K562 (cell line): ENCODE results near the gene GMEB1. TPM values are rescaled to one million over a fixed set of nuclear protein-coding genes. Genes with fewer than 3 reads are reported as not detected.

Source experiments
- COPS2 ChIP-seq: fragments of 450-650 bp; conservative IDR thresholded peaks from 2 replicates; pipeline ENCODE4 v1.6.1; 2016; ENCODE audit warnings: mild to moderate bottlenecking, moderate library complexity
- CTBP1 ChIP-seq: fragments of 450-650 bp; IDR thresholded peaks from 2 replicates; pipeline ENCODE4 v1.6.1; 2016; ENCODE audit warnings: borderline replicate concordance
- ELF4 ChIP-seq: fragments of 450-650 bp; formaldehyde crosslinking; IDR thresholded peaks from 2 replicates; pipeline ENCODE4 v1.4.0; 2022; ENCODE audit warnings: missing genetic modification characterization
- HMG20B ChIP-seq: fragments of 250-450 bp; sonication (Bioruptor Pico); IDR thresholded peaks from 2 replicates; pipeline ENCODE4 v1.5.0; 2021; ENCODE audit warnings: mild to moderate bottlenecking
- JUNB ChIP-seq: fragments of 450-650 bp; formaldehyde crosslinking; conservative IDR thresholded peaks from 2 replicates; pipeline ENCODE4 v1.4.0; 2020; ENCODE audit warnings: mild to moderate bottlenecking
- JUND ChIP-seq, 2 experiments: IDR thresholded peaks; 2 replicates in 1 of 2; 3 replicates in 1 of 2; pipeline ENCODE4 v1.6.1; 2011; ENCODE audit warnings: borderline replicate concordance in 2 of 2, low read depth in 2 of 2, low read length in 2 of 2, improper control_type of control experiment in 1 of 2, missing biosample characterization in 1 of 2, missing genetic modification characterization in 1 of 2, missing genetic modification reagents in 1 of 2
- MECOM ChIP-seq: fragments of 250-450 bp; sonication (Bioruptor Pico); IDR thresholded peaks from 2 replicates; pipeline ENCODE4 v1.8.0; 2022; ENCODE audit warnings: inconsistent platforms
- MYC ChIP-seq, 2 experiments: fragments of 250-450 bp in 1 of 2; sonication (Bioruptor Pico) in 1 of 2; IDR thresholded peaks; 2 replicates each; pipeline versions ENCODE4 v1.5.1 to v1.6.1; 2012 to 2021; ENCODE audit warnings: low read depth in 2 of 2, borderline replicate concordance in 1 of 2, improper control_type of control experiment in 1 of 2, low read length in 1 of 2, mild to moderate bottlenecking in 1 of 2, moderate library complexity in 1 of 2
- NR1H2 ChIP-seq: sonication (generic); formaldehyde crosslinking; IDR thresholded peaks from 2 replicates; pipeline ENCODE4 v1.4.0; 2020; ENCODE audit warnings: mild to moderate bottlenecking, missing genetic modification reagents
- PHF8 ChIP-seq: fragments of 200-600 bp; sonication (generic); IDR thresholded peaks from 2 replicates; pipeline ENCODE4 v1.6.1; 2012; ENCODE audit warnings: mixed run types, mild to moderate bottlenecking, inconsistent platforms, low read length, moderate library complexity, borderline replicate concordance
- POLR2G ChIP-seq: fragments of 200-400 bp; formaldehyde crosslinking; IDR thresholded peaks from 2 replicates; pipeline ENCODE4 v1.6.1; 2017; ENCODE audit warnings: low read depth, mild to moderate bottlenecking, antibody characterized with exemption, low read length, moderate library complexity
- PTBP1 ChIP-seq: fragments of 200-400 bp; formaldehyde crosslinking; IDR thresholded peaks from 2 replicates; pipeline ENCODE4 v1.6.1; 2017; ENCODE audit warnings: low read depth, low read length
- PYGO2 ChIP-seq: fragments of 450-650 bp; IDR thresholded peaks from 2 replicates; pipeline ENCODE4 v1.6.1; 2016; ENCODE audit warnings: mild to moderate bottlenecking, missing genetic modification characterization, moderate library complexity, missing compliant biosample characterization
- RBM14 ChIP-seq: fragments of 200-400 bp; formaldehyde crosslinking; IDR thresholded peaks from 2 replicates; pipeline ENCODE4 v1.6.1; 2018; ENCODE audit warnings: low read depth, mild to moderate bottlenecking, low read length, moderate library complexity, borderline replicate concordance; ENCODE audit not compliant: insufficient read depth
- RBM15 ChIP-seq: fragments of 200-400 bp; formaldehyde crosslinking; IDR thresholded peaks from 2 replicates; pipeline ENCODE4 v1.6.1; 2018; ENCODE audit warnings: mild to moderate bottlenecking, low read length, moderate library complexity; ENCODE audit not compliant: insufficient read depth
- RBM34 ChIP-seq: fragments of 200-400 bp; formaldehyde crosslinking; IDR thresholded peaks from 2 replicates; pipeline ENCODE4 v1.6.1; 2018; ENCODE audit warnings: low read length, borderline replicate concordance; ENCODE audit not compliant: insufficient read depth
- STAT5A ChIP-seq: IDR thresholded peaks from 2 replicates; pipeline ENCODE4 v1.6.1; 2012; ENCODE audit warnings: low read length, inconsistent platforms, borderline replicate concordance
- ZNF133 ChIP-seq: fragments of 250-450 bp; sonication (Bioruptor Pico); IDR thresholded peaks from 2 replicates; pipeline ENCODE4 v1.4.0; 2020; ENCODE audit warnings: mild to moderate bottlenecking
- ZNF717 ChIP-seq: fragments of 250-450 bp; sonication (Bioruptor Pico); IDR thresholded peaks from 2 replicates; pipeline ENCODE4 v1.5.0; 2021
- polyA plus RNA-seq, 8 experiments: library from polyadenylated mRNA; depleted of rRNA in 4 of 8; stranded (reverse) in 5 of 8; unstranded in 3 of 8; fragments of >200 nt; fragmentation: Nextera tagmentation in 2 of 8; fragmentation: Illumina TruSeq in 1 of 8; extraction: Ambion mirVana in 2 of 8; extraction: Trizol in 1 of 8; gene quantifications; 2 replicates each; pipeline versions ENCODE4 v1.2.1 to v1.2.3, GENCODE V29; 2011 to 2014; ENCODE audit warnings: inconsistent platforms in 1 of 8, missing spikeins in 1 of 8
- total RNA-seq, 7 experiments: library from RNA; depleted of rRNA in 6 of 7; stranded (reverse); fragments of >200 nt in 6 of 7; fragmentation: Illumina TruSeq in 2 of 7; extraction: Trizol in 2 of 7; gene quantifications; 2 replicates each; pipeline versions ENCODE4 v1.2.1 to v1.2.3, GENCODE V29; 2011 to 2021; ENCODE audit warnings: low replicate concordance in 1 of 7
- TF ChIP-seq, protein P1 (sequence below): sonication (generic); formaldehyde crosslinking; IDR thresholded peaks from 2 replicates; pipeline ENCODE4 v1.8.0; 2022; ENCODE audit warnings: missing genetic modification reagents, mild to moderate bottlenecking, moderate library complexity, borderline replicate concordance
- TF ChIP-seq, protein P2 (sequence below): fragments of 450-650 bp; IDR thresholded peaks from 2 replicates; pipeline ENCODE4 v1.7.1; 2018; ENCODE audit warnings: mild to moderate bottlenecking, low read depth; ENCODE audit not compliant: partially characterized antibody
- TF ChIP-seq, protein P3 (sequence below): sonication (generic); formaldehyde crosslinking; IDR thresholded peaks from 2 replicates; pipeline ENCODE4 v1.8.1; 2023; ENCODE audit warnings: mild to moderate bottlenecking, missing genetic modification reagents

The GMEB1 gene
- total and polyA plus RNA-seq, 9 of the 15 experiments (the other 6 are each of a cell fraction or from before 2014, with no cell fraction given): 6.6 to 17.5 (median 8.5) TPM

DNA sequence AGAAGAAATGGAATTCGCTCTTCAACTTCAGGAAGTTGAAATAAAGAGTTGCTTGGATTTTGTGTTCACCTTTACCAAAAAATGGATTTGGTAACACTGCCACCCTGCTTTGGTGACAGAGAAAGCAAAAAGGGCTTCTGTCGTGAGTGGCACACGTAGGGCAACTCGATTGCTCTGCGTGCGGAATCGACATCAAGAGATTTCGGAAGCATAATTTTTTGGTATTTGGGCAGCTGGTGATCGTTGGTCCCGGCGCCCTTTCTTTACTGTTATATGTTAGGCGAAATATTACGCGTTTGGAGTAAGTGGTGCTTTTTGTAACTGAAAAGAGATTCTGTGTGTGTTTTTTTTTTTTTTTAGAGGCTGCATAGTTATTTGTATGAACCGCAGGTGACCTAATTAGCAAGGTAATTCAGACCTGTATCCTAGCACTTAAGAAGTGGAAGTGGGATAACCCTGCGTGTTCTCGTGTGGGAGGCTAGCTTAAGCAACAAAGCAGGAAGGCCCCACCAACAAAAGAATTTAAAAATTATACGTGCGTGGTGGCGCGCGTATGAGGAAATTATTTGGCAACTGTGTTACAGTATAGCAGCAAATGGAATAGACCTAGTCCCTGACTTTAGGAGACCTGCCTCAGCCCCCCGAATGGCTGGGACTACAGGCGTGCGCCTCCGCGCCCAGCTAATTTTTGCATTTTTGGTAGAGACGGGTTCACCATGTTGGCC is 19.9 kb upstream of the GMEB1 start, which contains the start of gene RNU11 (continued):
- TF ChIP-seq COPS2: no peak
- peak; percentile 55; the same call in 1 of the 2 replicates for TF ChIP-seq MYC (IDR thresholded peaks at IDR 0.05; ENCODE audit: low read depth, low read length)
- peak; percentile 73; the same call in 1 of the 2 replicates for TF ChIP-seq MYC (CRISPR knock-in tag; IDR thresholded peaks at IDR 0.05; ENCODE audit: borderline replicate concordance, low read depth)
- TF ChIP-seq PTBP1: peak; percentile 98
- peak; percentile 77 for TF ChIP-seq MECOM (CRISPR knock-in tag)
- TF ChIP-seq CTBP1: peak; percentile 62
- 0 out of 2 replicates have a peak, but pooled peaks have one; percentile 55 for TF ChIP-seq RBM14
- peak; percentile 88 for TF ChIP-seq PYGO2 (tag)
- TF ChIP-seq, protein P1, sequence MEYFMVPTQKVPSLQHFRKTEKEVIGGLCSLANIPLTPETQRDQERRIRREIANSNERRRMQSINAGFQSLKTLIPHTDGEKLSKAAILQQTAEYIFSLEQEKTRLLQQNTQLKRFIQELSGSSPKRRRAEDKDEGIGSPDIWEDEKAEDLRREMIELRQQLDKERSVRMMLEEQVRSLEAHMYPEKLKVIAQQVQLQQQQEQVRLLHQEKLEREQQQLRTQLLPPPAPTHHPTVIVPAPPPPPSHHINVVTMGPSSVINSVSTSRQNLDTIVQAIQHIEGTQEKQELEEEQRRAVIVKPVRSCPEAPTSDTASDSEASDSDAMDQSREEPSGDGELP (CRISPR knock-in tag): peak; percentile 83
- no peak for TF ChIP-seq ZNF133 (CRISPR knock-in tag)
- peak; percentile 100 for TF ChIP-seq ELF4 (CRISPR knock-in tag)
- TF ChIP-seq, protein P2, sequence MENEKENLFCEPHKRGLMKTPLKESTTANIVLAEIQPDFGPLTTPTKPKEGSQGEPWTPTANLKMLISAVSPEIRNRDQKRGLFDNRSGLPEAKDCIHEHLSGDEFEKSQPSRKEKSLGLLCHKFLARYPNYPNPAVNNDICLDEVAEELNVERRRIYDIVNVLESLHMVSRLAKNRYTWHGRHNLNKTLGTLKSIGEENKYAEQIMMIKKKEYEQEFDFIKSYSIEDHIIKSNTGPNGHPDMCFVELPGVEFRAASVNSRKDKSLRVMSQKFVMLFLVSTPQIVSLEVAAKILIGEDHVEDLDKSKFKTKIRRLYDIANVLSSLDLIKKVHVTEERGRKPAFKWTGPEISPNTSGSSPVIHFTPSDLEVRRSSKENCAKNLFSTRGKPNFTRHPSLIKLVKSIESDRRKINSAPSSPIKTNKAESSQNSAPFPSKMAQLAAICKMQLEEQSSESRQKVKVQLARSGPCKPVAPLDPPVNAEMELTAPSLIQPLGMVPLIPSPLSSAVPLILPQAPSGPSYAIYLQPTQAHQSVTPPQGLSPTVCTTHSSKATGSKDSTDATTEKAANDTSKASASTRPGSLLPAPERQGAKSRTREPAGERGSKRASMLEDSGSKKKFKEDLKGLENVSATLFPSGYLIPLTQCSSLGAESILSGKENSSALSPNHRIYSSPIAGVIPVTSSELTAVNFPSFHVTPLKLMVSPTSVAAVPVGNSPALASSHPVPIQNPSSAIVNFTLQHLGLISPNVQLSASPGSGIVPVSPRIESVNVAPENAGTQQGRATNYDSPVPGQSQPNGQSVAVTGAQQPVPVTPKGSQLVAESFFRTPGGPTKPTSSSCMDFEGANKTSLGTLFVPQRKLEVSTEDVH: peak; percentile 76
- TF ChIP-seq, protein P3, sequence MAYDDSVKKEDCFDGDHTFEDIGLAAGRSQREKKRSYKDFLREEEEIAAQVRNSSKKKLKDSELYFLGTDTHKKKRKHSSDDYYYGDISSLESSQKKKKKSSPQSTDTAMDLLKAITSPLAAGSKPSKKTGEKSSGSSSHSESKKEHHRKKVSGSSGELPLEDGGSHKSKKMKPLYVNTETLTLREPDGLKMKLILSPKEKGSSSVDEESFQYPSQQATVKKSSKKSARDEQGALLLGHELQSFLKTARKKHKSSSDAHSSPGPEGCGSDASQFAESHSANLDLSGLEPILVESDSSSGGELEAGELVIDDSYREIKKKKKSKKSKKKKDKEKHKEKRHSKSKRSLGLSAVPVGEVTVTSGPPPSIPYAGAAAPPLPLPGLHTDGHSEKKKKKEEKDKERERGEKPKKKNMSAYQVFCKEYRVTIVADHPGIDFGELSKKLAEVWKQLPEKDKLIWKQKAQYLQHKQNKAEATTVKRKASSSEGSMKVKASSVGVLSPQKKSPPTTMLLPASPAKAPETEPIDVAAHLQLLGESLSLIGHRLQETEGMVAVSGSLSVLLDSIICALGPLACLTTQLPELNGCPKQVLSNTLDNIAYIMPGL: peak; percentile 93; the same call in 1 of the 2 replicates
- TF ChIP-seq JUND (IDR thresholded peaks at IDR 0.05; ENCODE audit: borderline replicate concordance, low read depth, low read length): peak; percentile 90
- TF ChIP-seq JUND (tag; IDR thresholded peaks at IDR 0.05; ENCODE audit: borderline replicate concordance, low read depth, low read length): no peak; the same call in 2 of the 3 replicates
- peak; percentile 98 for TF ChIP-seq HMG20B
- TF ChIP-seq STAT5A: peak; percentile 94
- peak; percentile 45 for TF ChIP-seq PHF8
- TF ChIP-seq RBM34: no peak
- peak; percentile 99 for TF ChIP-seq ZNF717
- peak; percentile 96 for TF ChIP-seq NR1H2 (CRISPR knock-in tag)
- TF ChIP-seq RBM15: no peak
- TF ChIP-seq JUNB (CRISPR knock-in tag): peak; percentile 81
- TF ChIP-seq POLR2G: peak; percentile 95
